ENCODE results near the gene RECK. TPM values are rescaled to one million over a fixed set of nuclear protein-coding genes. Genes with fewer than 3 reads are reported as not detected.
"Not testable (repeated sequence)": the region's sequence is repeated elsewhere in the genome, so short reads cannot be mapped to it uniquely, and the experiment has no call there.

RECK gene
- total and polyA plus RNA-seq, 3 donors from 2014 or later, result 10.1 to 17.6 (median 15.4) TPM

- Histone ChIP-seq H3K4me3 (no peak overlapping the region), H3K27ac (no peak overlapping the region), H3K27me3 (no peaks in the 10 kb centered on the region), H3K9me3 (no peaks in the 10 kb centered on the region), H3K4me1 (peaks cover 3% of the 10 kb centered on the region), H3K36me3 (ENCODE audit: low read depth, missing control alignments) (no peaks in the 10 kb centered on the region)
- intact Hi-C loops (cut with DNase I; ENCODE audit: low total_unique reads), result no loop called here
- TF ChIP-seq, protein P1, sequence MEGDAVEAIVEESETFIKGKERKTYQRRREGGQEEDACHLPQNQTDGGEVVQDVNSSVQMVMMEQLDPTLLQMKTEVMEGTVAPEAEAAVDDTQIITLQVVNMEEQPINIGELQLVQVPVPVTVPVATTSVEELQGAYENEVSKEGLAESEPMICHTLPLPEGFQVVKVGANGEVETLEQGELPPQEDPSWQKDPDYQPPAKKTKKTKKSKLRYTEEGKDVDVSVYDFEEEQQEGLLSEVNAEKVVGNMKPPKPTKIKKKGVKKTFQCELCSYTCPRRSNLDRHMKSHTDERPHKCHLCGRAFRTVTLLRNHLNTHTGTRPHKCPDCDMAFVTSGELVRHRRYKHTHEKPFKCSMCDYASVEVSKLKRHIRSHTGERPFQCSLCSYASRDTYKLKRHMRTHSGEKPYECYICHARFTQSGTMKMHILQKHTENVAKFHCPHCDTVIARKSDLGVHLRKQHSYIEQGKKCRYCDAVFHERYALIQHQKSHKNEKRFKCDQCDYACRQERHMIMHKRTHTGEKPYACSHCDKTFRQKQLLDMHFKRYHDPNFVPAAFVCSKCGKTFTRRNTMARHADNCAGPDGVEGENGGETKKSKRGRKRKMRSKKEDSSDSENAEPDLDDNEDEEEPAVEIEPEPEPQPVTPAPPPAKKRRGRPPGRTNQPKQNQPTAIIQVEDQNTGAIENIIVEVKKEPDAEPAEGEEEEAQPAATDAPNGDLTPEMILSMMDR (IDR thresholded peaks at IDR 0.05), result no peak
- TF ChIP-seq POLR2A (IDR thresholded peaks at IDR 0.05), result no peak
- DNase-seq, result no peak
- 62 to 63% methylated on average over 7 of the region's 7 CpGs for WGBS, 2 donors
Measured at GRCh38 chr9:36126016-36126730, 89.5 kb downstream of the RECK start.

- Histone ChIP-seq H3K4me3 (no peak overlapping the region), H3K36me3 (ENCODE audit: low read depth, missing control alignments) (no peaks in the 10 kb centered on the region), H3K27ac (no peak overlapping the region), H3K9me3 (no peaks in the 10 kb centered on the region), H3K27me3 (no peaks in the 10 kb centered on the region), H3K4me1 (peaks cover 3% of the 10 kb centered on the region)
- intact Hi-C loops (cut with DNase I; ENCODE audit: low total_unique reads), result no loop called here
- no peak for DNase-seq
- TF ChIP-seq POLR2A (IDR thresholded peaks at IDR 0.05), result no peak
- TF ChIP-seq, protein P1 (IDR thresholded peaks at IDR 0.05), result no peak
- 79 to 82% methylated on average over 5 of the region's 5 CpGs for WGBS, 2 donors
Measured at GRCh38 chr9:36127652-36128244, 91.0 kb downstream of the RECK start.

- Histone ChIP-seq H3K9me3 (no peaks in the 10 kb centered on the region), H3K27ac (no peak overlapping the region), H3K4me3 (no peak overlapping the region), H3K27me3 (no peaks in the 10 kb centered on the region), H3K36me3 (ENCODE audit: low read depth, missing control alignments) (no peaks in the 10 kb centered on the region), H3K4me1 (peaks cover 3% of the 10 kb centered on the region)
- intact Hi-C loops (cut with DNase I; ENCODE audit: low total_unique reads), result no loop called here
- TF ChIP-seq, protein P1 (IDR thresholded peaks at IDR 0.05), result no peak
- no peak for TF ChIP-seq POLR2A (IDR thresholded peaks at IDR 0.05)
- WGBS, 2 donors, result 48 to 65% methylated on average over 8 of the region's 8 CpGs
- no peak for DNase-seq
Measured at GRCh38 chr9:36128349-36128748, 91.6 kb downstream of the RECK start.

DNA sequence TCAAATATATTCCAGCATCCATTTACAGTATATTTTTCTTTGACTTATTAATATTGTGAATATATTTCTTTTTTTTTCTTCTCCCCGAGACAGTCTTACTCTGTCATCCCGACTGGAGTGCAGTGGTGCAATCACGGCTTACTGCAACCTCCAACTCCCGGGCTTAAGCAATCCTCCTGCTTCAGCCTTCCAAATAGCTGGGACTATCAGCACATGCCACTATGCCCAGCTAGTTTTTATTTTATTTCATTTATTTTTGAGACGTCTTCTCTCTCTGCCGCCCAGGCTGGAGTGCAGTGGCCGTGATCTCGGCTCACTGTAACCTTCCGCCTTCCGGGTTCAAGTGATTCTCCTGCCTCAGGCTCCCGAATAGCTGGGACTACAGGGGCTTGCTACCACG, 92.4 kb downstream of the RECK start:
- Histone ChIP-seq H3K4me3 (peak overlapping the region; percentile 39 to 55), H3K36me3 (ENCODE audit: low read depth, missing control alignments) (no peaks in the 10 kb centered on the region), H3K27me3 (no peaks in the 10 kb centered on the region), H3K4me1 (peaks cover 3% of the 10 kb centered on the region), H3K9me3 (no peaks in the 10 kb centered on the region), H3K27ac (no peak overlapping the region)
- 60 to 76% methylated on average over 12 of the region's 12 CpGs for WGBS, 2 donors
- TF ChIP-seq, protein P1 (IDR thresholded peaks at IDR 0.05), result no peak
- no peak for TF ChIP-seq POLR2A (IDR thresholded peaks at IDR 0.05)
- intact Hi-C loops (cut with DNase I; ENCODE audit: low total_unique reads), result no loop called here
- DNase-seq, result no peak

DNA sequence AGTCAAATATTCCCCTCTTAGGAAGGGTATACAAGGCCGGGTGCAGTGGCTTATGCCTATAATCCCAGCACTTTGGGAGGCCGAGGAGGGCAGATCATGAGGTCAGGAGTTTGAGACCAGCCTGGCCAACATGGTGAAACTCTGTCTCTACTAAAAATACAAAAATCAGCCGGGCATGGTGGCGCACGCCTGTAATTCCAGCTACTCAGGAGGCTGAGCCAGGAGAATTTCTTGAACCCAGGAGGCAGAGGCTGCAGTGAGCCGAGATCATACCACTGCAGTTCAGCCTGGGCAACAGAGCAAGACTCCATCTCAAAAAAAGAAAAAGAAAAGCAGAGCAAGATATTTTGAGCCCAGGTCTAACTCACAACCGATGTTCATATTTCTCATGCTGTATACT, 95.0 kb downstream of the RECK start:
- WGBS, 2 donors, result 94% methylated on average over 7 of the region's 7 CpGs
- H3K4me1 ChIP-seq, H3K27ac ChIP-seq: not testable (repeated sequence)

More for the DNA sequence above, 95.0 kb downstream of the RECK start:
- H3K27me3 ChIP-seq; H3K9me3 ChIP-seq; H3K4me3 ChIP-seq; DNase-seq; H3K36me3 ChIP-seq (ENCODE audit: low read depth, missing control alignments); intact Hi-C loops (cut with DNase I; ENCODE audit: low total_unique reads): not testable (repeated sequence)
